HepG2 (cell line): ENCODE data around the gene TCF12. TPM values are rescaled to one million over a fixed set of nuclear protein-coding genes. Genes with fewer than 3 reads are reported as not detected.

Experiments
- ATAC-seq: fragments of 200-7000 bp; cut with Tn5 transposase; 3 replicates; pipeline ENCODE4 v1.9.1; 2020; ENCODE audit warnings: mild to moderate bottlenecking, moderate library complexity
- BruUV-seq: library from RNA; stranded (reverse); fragments of 400-500 nt; replicated peaks from 2 replicates; lab custom pipeline; 2021; lab: Mats Ljungman, UMichigan
- CTCF ChIA-PET: fragments of 300-600 bp; formaldehyde crosslinking; extraction: SDS; loops from one replicate; lab custom pipeline; 2021; ENCODE audit warnings: low total read pairs, inconsistent platforms, low intra/inter-chr PET ratio; lab: Yijun Ruan, JAX
- POLR2A ChIA-PET: fragments of 350-600 bp; sonication (Branson Sonifier 250); formaldehyde crosslinking; loops from one replicate; lab custom pipeline; 2020; ENCODE audit warnings: antibody characterized with exemption, inconsistent platforms; lab: Yijun Ruan, JAX
- DNase-seq: peaks from one replicate; pipeline ENCODE4 v3.0.0-alpha.2; 2015; ENCODE audit warnings: low spot score
- FAIRE-seq: peaks from 3 replicates; lab custom pipeline; 2011; peaks lifted over from hg19 to GRCh38; lab: Jason Lieb, UNC
- H2AFZ ChIP-seq: one replicate; pipeline ENCODE4 v1.6.1; 2011; ENCODE audit warnings: low read length, inconsistent platforms
- H3K27ac ChIP-seq: fragments of 300-600 bp; 3 replicates; pipeline ENCODE4 v1.8.0; 2011; ENCODE audit warnings: mixed run types, mild to moderate bottlenecking, mixed read lengths, low read length, inconsistent platforms; ENCODE audit not compliant: insufficient read depth; ENCODE audit errors: extremely low read length
- H3K27me3 ChIP-seq, 2 experiments: fragments of 200-600 bp in 1 of 2; 2 replicates in 1 of 2; 3 replicates in 1 of 2; pipeline versions ENCODE4 v1.6.0 to v1.8.0; 2011; ENCODE audit warnings: low read length in 2 of 2, mild to moderate bottlenecking in 2 of 2, moderate library complexity in 2 of 2, inconsistent platforms in 1 of 2; ENCODE audit not compliant: insufficient read depth in 2 of 2, control insufficient read depth in 1 of 2
- H3K36me3 ChIP-seq, 2 experiments: fragments of 200-600 bp in 1 of 2; replicated peaks in 1 of 2; 2 replicates in 1 of 2; 3 replicates in 1 of 2; pipeline versions ENCODE4 v1.5.1 to v1.8.0; 2011; ENCODE audit warnings: low read length in 2 of 2, inconsistent platforms in 1 of 2; ENCODE audit not compliant: insufficient read depth in 2 of 2, control insufficient read depth in 1 of 2
- H3K4me1 ChIP-seq: 2 replicates; pipeline ENCODE4 v1.5.1; 2012; ENCODE audit warnings: low read length, inconsistent platforms; ENCODE audit not compliant: insufficient read depth
- H3K4me2 ChIP-seq: 2 replicates; pipeline ENCODE4 v1.6.0; 2011; ENCODE audit warnings: low read depth, low read length, inconsistent platforms
- H3K4me3 ChIP-seq, 3 experiments: fragments of 200-600 bp in 1 of 3; sonication (generic), shearing (Covaris generic) in 1 of 3; replicated peaks in 1 of 3; 2 replicates each; pipeline ENCODE4 v1.5.1; 2011 to 2016; ENCODE audit warnings: low read length in 3 of 3, inconsistent platforms in 2 of 3, low read depth in 2 of 3, mild to moderate bottlenecking in 2 of 3, control low read depth in 1 of 3, mixed read lengths in 1 of 3; ENCODE audit not compliant: insufficient read depth in 1 of 3
- H3K79me2 ChIP-seq: one replicate; pipeline ENCODE4 v1.6.1; 2011; ENCODE audit warnings: low read length, inconsistent platforms; ENCODE audit not compliant: insufficient read depth
- H3K9ac ChIP-seq: 2 replicates; pipeline ENCODE4 v1.6.0; 2011; ENCODE audit warnings: mild to moderate bottlenecking, low read depth, low read length, inconsistent platforms; ENCODE audit not compliant: insufficient read depth
- H3K9me3 ChIP-seq: 2 replicates; pipeline ENCODE4 v1.5.1; 2012; ENCODE audit warnings: mild to moderate bottlenecking, low read length
- H4K20me1 ChIP-seq: 2 replicates; pipeline ENCODE4 v1.6.0; 2011; ENCODE audit warnings: inconsistent platforms, mild to moderate bottlenecking, low read length, moderate library complexity; ENCODE audit not compliant: insufficient read depth
- AKAP8 ChIP-seq: sonication (generic); formaldehyde crosslinking; IDR thresholded peaks from 2 replicates; pipeline ENCODE4 v1.5.1; 2020; ENCODE audit warnings: mild to moderate bottlenecking, missing genetic modification reagents
- GFI1 ChIP-seq: sonication (generic); formaldehyde crosslinking; IDR thresholded peaks from 2 replicates; pipeline ENCODE4 v1.5.0; 2020; ENCODE audit warnings: missing genetic modification reagents, mild to moderate bottlenecking, borderline replicate concordance
- GZF1 ChIP-seq: sonication (generic); formaldehyde crosslinking; IDR thresholded peaks from 2 replicates; pipeline ENCODE4 v1.5.1; 2020; ENCODE audit warnings: mild to moderate bottlenecking, missing genetic modification reagents
- HOXA5 ChIP-seq: sonication (generic); formaldehyde crosslinking; IDR thresholded peaks from 2 replicates; pipeline ENCODE4 v1.4.0; 2020; ENCODE audit warnings: missing genetic modification reagents
- KMT2A ChIP-seq: sonication (generic); formaldehyde crosslinking; IDR thresholded peaks from 2 replicates; pipeline ENCODE4 v1.4.0; 2020; ENCODE audit warnings: missing genetic modification reagents
- MED13 ChIP-seq: sonication (generic); formaldehyde crosslinking; IDR thresholded peaks from 2 replicates; pipeline ENCODE4 v1.5.0; 2020; ENCODE audit warnings: missing genetic modification reagents
- ONECUT2 ChIP-seq: sonication (generic); formaldehyde crosslinking; IDR thresholded peaks from 2 replicates; pipeline ENCODE4 v1.4.0; 2020; ENCODE audit warnings: missing genetic modification reagents
- RFXAP ChIP-seq: sonication (generic); formaldehyde crosslinking; IDR thresholded peaks from 2 replicates; pipeline ENCODE4 v1.4.0; 2020; ENCODE audit warnings: missing genetic modification reagents, borderline replicate concordance
- RNF219 ChIP-seq: sonication (generic); formaldehyde crosslinking; IDR thresholded peaks from 2 replicates; pipeline ENCODE4 v1.5.0; 2020; ENCODE audit warnings: mild to moderate bottlenecking, missing genetic modification reagents
- TAF15 ChIP-seq: fragments of 200-400 bp; formaldehyde crosslinking; IDR thresholded peaks from one replicate; pipeline ENCODE4 v1.6.1; 2018; ENCODE audit warnings: mild to moderate bottlenecking, low read depth, low read length; ENCODE audit not compliant: poor library complexity, severe bottlenecking
- ZEB1 ChIP-seq: IDR thresholded peaks from 2 replicates; pipeline ENCODE4 v1.6.1; 2012; ENCODE audit warnings: mild to moderate bottlenecking, low read depth, inconsistent platforms; ENCODE audit not compliant: insufficient replicate concordance
- ZNF207 ChIP-seq: fragments of 450-650 bp; IDR thresholded peaks from 2 replicates; pipeline ENCODE4 v1.6.1; 2016; ENCODE audit warnings: antibody characterized with exemption, borderline replicate concordance
- ZNF512B ChIP-seq: sonication (generic); formaldehyde crosslinking; IDR thresholded peaks from 2 replicates; pipeline ENCODE4 v1.5.1; 2020; ENCODE audit warnings: missing genetic modification reagents, mild to moderate bottlenecking, borderline replicate concordance
- ZSCAN30 ChIP-seq: sonication (generic); formaldehyde crosslinking; IDR thresholded peaks from 2 replicates; pipeline ENCODE4 v1.5.0; 2020; ENCODE audit warnings: mild to moderate bottlenecking, missing genetic modification reagents
- WGBS: methylation state at CpG from one replicate; pipeline ENCODE4 v1.1.6; 2017; ENCODE audit warnings: low lambda C conversion rate; 5-methylcytosine and 5-hydroxymethylcytosine counted together
- in situ Hi-C: cut with HindIII; loops from 2 replicates; pipeline ENCODE4 v1.10.0; 2017; ENCODE audit warnings: low pct_unique_long_range_greater_than_20kb; ENCODE audit not compliant: extremely low pct_ligation_motif_present
- intact Hi-C: fragments of 100-400 bp; cut with micrococcal nuclease; formaldehyde crosslinking; loops from one replicate; pipeline ENCODE4 v1.10.0; 2022; ENCODE audit not compliant: unreplicated experiment
- polyA plus RNA-seq, 8 experiments: library from polyadenylated mRNA; depleted of rRNA in 3 of 8; stranded (reverse) in 7 of 8; unstranded in 1 of 8; fragments of >200 nt; fragmentation: Illumina TruSeq in 4 of 8; extraction: Trizol in 4 of 8; gene quantifications; 2 replicates each; pipeline versions ENCODE4 v1.2.1 to v1.2.3, GENCODE V29; 2011 to 2016; ENCODE audit warnings: low read depth in 4 of 8, missing spikeins in 1 of 8, mixed read lengths in 1 of 8; ENCODE audit not compliant: insufficient read depth in 1 of 8
- total RNA-seq, 5 experiments: library from RNA; depleted of rRNA; stranded (reverse); fragments of >200 nt; fragmentation: Illumina TruSeq; extraction: Trizol; gene quantifications; 2 replicates each; pipeline ENCODE4 v1.2.3, GENCODE V29; 2016; ENCODE audit warnings: low read depth in 1 of 5

TCF12 gene
- total and polyA plus RNA-seq, 2 of the 13 experiments (the other 11 are each of a cell fraction or from before 2014, with no cell fraction given): 48.6 to 51.1 TPM

GRCh38 chr15:56883088-56883487, 35.4 kb upstream of the TCF12 start (continued):
- no peak for TF ChIP-seq TAF15
- no peak for TF ChIP-seq ZNF207
- TF ChIP-seq HOXA5 (CRISPR knock-in tag): no peak
- TF ChIP-seq KMT2A (CRISPR knock-in tag): no peak
- no peak for TF ChIP-seq RFXAP (CRISPR knock-in tag)
- TF ChIP-seq MED13 (CRISPR knock-in tag): no peak

GRCh38 chr15:56886363-56886931, 32.0 kb upstream of the TCF12 start:
- peak overlapping the region; percentile 71 for H2AFZ ChIP-seq
- DNase-seq: peak; percentile 3
- H3K27me3 ChIP-seq: no peaks in the 10 kb centered on the region; a peak in 1 of 5 replicates
- peak overlapping the region; percentile 96 for H3K27ac ChIP-seq
- POLR2A ChIA-PET: interaction anchor here (1.0 to 3.1 kb wide), 3 partner anchors 14 to 41 kb away, joined by 3 to 60 read pairs (median 3); partner anchors contain the start of gene TCF12
- BruUV-seq: TSS peak; percentile 98
- no peaks in the 10 kb centered on the region for H3K9me3 ChIP-seq
- H3K79me2 ChIP-seq: no peaks in the 10 kb centered on the region
- H3K9ac ChIP-seq: peak overlapping the region; percentile 87
- H3K4me2 ChIP-seq: peak overlapping the region; percentile 95
- 0 out of 3 replicates have a peak, but pooled peaks have one; percentile 1 for ATAC-seq
- WGBS: 54% methylated on average over 9 of the region's 9 CpGs
- H3K4me1 ChIP-seq: peaks cover 27% of the 10 kb centered on the region
- no peaks in the 10 kb centered on the region for H3K36me3 ChIP-seq
- TF ChIP-seq ONECUT2 (CRISPR knock-in tag) (no peak), ZSCAN30 (CRISPR knock-in tag) (peak; percentile 38; the same call in 1 of the 2 replicates), GFI1 (CRISPR knock-in tag) (peak; percentile 13; the same call in 1 of the 2 replicates), ZNF512B (CRISPR knock-in tag) (peak; percentile 77; the same call in 1 of the 2 replicates), AKAP8 (no peak), ZEB1 (peak; percentile 18), GZF1 (CRISPR knock-in tag) (0 out of 2 replicates have a peak, but pooled peaks have one; percentile 9), RNF219 (0 out of 2 replicates have a peak, but pooled peaks have one; percentile 51)
- TF ChIP-seq, all 625 proteins: peak for 6
- in situ Hi-C loops (no loop called here), intact Hi-C loops (no loop called here)
- peak overlapping the region; percentile 54 to 73 (median 72) for H3K4me3 ChIP-seq
- no peaks in the 10 kb centered on the region for H4K20me1 ChIP-seq
- FAIRE-seq: peak; percentile 74
- CTCF ChIA-PET: no interaction called here
